GM19043 (cell line): Measurements from ENCODE around the gene LUZP1.
"Not testable (repeated sequence)": the region's sequence is repeated elsewhere in the genome, so short reads cannot be mapped to it uniquely, and the experiment has no call there.

ENCODE experiments used
- ATAC-seq: cut with Tn5 transposase; IDR thresholded peaks from one replicate; pipeline ENCODE4 v1.9.1; 2021; ENCODE audit warnings: low read depth; ENCODE audit not compliant: unreplicated experiment

LUZP1 gene

DNA sequence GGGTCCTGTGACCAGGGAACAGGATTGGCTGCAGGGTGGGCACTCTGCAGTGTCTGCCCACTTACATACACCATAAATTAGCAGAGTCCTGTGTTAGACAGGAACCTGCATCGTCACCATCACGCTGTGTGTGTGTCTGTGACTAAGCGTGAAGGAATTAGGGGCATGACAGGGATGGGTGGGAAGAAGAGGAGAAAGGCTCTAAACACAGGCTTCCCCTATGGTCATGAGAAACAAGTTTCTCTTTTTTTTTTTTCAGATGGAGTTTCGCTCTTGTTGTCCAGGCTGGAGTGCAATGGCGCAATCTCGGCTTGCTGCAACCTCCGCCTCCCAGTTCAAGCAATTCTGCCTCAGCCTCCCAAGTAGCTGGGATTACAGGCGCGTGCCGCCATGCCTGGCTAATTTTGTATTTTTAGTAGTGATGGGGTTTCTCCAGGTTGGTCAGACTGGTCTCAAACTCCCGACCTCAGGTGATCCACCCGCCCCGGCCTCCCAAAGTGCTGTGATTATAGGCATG is 20.3 kb upstream of the LUZP1 start:
- ATAC-seq, result not testable (repeated sequence)

DNA sequence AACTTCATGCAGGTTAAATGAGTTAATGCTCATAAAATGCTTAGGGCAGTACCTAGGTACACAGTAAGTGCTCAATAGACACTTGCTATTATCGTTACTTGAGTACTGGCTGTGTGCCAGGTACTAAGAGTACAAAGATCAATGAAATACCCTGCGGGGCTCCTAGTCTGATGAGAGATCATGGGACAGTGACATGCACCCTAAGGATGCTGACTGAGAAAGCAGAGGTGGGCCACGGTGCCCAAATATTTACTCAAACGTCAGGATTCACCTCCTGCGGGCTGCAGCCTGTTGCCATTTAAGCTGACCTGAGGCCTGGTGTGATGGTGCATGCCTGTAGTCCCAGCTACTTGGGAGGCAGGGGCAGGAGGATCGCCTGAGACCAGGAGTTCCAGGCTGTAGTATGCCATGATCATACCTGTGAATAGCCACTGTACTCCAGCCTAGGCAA is 19.8 kb upstream of the LUZP1 start:
- ATAC-seq, result no peak

DNA sequence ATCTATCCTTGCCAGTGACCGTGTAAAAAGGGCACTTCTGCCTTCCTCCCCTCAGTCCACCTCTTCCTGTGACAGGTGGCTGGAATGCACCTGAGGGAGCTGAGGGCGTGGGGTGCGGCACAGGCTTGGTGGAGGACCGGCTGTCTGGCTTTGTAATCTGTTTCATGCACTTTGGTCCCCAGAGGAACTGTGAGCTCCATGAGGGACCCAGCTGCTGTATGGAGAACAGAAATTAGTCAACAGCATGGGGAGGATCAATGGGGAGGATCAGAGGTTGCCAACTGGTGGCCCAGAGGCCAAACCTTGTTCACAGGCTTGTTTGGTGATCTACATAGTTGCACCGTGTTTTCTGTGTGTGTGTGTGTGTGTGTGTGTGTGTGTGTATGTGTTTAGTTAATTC is 19.0 kb upstream of the LUZP1 start:
- no peak for ATAC-seq

DNA sequence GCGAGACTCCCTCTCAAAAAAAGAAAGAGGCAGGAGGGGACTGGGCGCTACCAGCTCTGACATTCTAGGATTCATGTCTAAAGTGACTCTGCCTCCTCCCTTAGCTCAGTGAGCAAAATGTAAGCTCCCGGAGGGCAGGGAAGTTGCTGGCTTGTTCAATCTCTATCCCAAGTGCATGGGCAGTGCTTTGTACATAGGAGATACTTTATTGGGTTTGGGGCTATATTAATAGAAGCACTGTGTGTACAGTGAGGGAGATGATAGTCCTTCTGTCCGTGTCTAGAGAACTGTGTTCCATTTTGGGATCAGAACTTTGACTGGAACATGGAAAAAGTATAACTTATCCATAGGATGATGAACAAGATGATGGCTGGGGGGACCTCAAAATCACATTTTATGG is 16.7 kb upstream of the LUZP1 start:
- ATAC-seq, result no peak

DNA sequence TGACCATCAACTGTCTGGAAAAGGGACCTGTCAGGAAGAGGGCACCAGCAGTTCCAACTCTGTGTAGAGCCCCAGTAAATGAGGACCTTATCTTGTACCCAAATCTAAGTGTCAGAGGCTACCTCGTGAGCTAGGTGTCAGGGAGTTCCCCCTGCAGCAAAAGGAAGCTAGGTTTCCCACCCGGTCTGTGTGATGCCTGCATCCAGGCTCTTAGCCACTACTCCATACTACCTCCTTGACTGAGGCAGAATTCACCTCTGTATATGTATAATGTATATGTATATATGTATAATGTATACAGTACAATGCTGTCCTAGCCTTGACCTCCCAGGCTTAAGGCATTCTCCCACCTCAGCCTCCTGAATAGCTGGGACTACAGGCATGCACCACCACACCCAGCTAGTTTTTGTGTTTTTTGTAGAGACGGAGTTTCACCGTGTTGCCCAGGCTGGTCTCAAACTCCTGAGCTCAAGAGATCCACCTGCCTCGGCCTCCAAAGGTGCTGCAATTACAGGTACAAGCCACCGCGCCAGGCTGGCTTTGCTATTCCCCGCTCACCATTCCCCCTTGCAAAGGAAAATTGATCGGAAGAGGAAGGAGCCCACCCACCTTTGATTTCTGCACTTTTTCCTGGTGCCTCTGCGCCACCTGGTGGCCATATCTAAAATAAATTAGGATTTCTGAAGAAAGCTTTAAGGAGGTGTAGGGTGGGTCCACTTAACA is 15.7 kb upstream of the LUZP1 start:
- ATAC-seq, result no peak

DNA sequence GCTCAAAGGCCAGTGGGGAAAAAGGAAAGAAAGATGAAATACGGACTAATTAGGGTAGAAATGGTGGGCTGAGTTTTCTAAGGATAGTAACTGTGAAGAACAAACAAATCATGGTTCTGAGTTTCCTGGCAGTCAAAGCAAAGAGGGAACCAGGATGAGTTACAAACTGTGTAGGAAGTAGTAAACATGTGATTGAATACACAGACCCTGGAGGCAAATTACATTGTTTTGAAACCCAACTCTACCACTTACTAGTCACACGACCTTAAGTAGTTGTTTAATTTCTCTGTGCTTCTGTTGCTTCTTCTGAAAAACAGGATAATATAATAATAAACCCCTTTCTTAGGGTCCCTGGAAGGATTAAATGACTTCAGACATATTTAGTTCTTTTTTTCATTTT is 11.2 kb upstream of the LUZP1 start:
- no peak for ATAC-seq

DNA sequence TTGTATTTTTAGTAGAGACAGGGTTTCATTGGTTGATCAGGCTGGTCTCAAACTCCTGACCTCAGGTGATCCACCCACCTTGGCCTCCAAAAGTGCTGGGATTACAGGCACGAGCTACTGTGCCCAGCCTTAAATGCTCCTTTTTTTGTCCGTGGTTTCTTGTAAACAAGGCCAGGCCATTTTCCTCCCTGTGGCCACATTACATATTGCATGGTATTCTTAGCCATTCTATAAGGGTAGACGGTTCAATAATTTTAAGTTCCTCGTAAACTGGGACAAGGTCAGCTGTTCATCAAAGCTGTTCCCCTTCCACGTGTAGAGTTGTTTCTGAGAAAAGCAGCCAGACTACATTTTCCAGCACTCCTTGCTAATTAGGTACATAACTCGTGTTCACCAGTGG is 10.3 kb upstream of the LUZP1 start:
- no peak for ATAC-seq

DNA sequence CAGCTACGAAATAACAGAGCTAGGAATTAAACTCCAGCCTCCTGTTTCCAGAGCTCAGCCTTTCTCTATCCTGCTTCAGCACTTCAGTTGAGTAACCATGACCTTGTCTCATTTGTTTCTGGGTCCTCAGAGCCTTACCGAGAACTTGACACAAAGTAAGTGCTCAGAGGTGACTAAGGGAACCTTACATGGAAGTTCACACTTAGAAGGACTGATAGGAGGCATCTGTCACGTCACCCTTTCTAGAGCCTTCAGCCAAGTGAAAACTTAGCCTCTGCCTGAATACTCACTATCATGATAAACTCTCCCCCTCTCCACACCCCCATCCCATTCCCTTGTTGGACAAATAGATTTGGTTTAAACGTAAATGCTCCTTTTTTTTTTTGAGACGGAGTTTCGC is 9.8 kb upstream of the LUZP1 start:
- no peak for ATAC-seq

DNA sequence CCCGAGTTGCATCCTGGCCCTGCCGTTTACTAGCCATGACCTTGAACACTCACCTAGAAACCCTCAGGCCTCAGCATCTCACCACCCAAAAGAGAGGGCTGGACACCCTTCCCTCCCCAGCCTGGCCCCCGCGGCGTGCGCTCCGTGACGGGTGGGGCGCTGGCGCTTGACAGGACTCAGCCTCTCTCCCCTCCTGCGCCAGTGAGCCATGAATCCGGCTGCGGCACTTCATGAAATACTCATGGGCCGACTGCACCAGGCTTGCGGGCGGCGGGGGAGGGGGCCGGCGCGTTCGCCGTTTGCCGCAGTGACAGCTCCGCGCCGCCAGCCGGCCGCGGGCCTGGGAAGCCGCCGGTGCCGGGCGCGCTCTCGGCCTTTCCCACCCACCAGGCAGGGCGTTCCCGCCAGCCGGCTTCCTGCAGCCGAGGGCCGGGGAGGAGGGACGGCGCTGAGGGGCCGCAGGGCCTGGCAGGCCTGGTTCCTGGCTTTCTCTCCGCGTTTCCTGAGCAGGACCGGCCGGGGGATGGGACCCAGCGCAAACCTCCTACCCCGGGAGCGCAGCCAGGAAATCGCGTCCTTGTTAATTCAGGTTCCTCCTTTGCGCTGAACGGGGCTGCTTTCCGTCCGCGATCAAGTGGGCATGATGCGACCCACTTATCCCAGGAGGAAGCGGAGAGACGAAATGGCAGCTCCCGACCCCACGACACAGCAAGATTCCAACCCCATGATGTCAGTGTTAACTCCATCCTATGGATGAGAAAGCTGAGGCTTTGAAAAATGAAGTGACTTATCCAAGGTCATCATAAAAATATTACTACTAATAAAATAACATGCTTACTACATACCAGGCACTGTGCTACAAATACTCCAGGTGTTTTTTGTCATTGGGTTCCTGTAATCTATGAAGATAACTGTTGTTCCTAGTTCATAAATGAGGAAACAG is 9.1 kb upstream of the LUZP1 start:
- peak; percentile 84 for ATAC-seq

DNA sequence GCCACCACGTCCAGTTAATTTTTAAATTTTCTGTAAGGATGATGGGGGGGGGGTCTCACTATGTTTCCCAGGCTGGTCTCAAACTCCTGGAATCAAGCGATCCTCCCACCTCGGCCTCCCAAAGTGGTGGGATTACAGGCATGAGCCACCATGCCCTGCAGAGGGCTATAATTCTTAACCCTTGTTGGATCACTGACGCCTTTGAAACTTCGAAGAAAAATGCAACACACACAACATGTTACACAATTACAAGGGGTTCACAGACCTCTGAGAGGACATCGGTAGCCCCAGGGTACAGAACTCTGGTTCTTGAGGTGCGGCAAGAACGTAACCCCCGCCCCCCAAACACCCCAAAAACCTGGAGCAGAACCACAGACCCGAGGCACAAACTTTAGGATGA is 8.4 kb upstream of the LUZP1 start:
- ATAC-seq, result no peak

DNA sequence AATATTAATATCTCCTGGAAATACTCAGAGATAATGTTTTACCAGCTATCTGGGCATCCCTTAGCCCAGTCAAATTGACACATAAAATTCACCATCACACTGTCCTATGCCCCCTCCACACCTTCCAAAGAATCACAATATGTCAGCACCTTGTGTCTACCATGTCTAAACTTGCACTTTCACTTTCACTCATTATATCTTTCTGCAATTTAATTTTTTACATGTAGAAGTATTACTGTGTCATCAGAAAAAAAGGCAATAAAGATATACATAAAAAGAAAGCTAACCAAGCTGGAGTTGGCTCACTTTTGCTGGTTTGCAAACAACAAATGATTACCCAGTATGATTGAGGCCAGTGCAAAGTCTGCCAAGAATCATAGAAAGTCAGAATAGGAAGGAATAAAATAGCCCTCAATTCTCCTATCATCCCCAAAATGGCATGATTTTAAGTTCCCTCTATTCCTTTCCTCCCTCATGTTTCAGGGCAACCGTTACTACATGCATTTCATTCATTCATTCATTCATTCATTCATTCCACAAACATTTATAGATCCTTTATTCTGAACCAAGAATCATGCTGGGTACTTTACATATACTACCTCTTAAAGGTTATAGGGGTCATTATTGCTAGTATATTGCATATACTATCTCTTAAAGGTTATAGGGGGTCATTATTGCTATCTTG is 5.9 kb upstream of the LUZP1 start:
- ATAC-seq, result no peak

DNA sequence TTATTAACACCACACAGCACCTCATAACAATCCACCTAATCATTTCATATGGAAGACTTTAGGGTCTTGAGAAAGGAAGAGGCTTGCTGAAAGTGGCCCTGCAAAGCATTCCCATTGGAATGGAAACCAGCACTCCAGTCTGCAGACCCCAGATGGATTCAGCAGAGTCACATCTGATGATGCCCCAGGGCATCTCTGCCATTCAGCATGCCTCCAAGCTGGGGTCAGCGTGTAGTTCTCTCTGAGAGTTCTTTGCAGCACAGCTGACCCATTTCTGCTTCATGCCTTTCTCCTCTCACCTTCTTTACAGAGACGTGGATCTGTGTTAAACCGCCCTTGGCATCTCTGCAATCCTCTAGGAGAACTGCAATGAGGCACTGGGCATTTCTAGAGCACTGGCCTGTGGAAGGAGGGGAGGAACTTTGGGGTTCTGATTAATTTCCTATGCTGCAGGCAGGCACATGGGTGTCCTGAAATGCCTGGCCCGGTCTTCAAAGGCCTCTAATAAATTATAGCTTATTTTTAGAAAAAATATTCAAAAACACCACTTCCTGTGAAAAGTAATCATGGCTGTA is 2.6 kb upstream of the LUZP1 start:
- ATAC-seq, result no peak

DNA sequence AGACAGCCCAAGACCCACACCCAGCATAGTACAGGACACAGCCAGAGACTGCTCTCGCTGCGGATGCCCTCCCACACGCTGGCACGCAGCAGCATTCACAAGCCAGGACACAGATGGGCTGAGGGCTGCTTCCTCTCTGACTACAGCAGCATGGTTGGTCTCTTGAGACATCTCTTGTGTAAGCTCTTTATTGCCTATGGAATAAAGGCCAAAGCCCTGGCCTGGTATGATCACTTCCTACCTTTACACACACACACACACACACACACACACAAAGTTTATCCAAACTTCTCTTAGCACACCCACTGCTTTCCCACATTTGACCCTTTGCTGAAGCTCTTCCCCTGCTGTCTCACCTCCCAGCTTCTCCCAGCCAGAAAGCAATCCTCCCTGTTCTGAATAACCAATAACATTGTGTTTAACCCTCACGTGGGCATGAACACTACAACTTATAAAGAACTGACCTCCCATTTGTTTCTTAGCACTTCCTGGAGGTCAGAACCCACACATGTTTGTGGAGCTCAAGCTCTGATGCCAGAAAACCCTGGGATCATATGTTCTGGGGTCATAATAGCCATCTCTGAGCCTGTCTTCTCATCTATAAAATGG is 1.2 kb upstream of the LUZP1 start:
- no peak for ATAC-seq

DNA sequence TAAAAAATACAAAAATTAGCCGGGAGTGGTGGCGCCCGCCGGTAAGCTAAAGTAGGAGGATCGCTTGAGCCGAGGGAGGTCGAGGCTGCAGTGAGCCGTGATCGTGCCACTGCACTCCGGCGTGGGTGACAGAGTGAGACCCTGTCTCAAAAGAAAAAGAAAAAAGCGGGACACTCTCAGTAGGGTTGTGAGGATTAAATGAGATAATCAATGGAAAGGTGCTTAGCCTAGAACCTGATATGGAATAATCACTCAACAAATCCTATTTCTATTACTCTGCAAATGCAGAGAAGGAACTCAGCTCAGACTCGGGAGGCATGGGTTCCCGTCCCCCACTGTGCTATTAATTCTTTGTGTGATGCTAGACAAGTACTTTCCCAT is 529 bp upstream of the LUZP1 start:
- ATAC-seq, result no peak

DNA sequence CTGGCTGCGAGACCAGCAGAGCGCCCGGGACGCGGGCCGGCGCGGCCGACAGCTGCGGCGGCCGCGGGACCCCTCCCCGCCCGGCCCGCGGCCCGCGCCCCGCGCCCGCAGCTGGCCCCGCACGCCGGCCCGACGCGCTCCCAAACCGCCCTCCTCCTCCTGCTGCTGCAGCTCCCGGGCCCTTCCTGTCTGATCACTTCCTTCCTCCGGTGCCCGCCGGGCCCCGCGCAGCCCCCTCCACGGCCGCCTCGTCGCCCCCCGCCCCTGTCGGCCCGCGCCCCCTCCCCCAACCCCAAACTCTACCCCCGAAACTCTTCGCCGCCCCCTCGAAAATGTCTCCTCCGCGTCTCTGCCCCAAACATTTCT is 594 bp downstream of the LUZP1 start:
- no peak for ATAC-seq

DNA sequence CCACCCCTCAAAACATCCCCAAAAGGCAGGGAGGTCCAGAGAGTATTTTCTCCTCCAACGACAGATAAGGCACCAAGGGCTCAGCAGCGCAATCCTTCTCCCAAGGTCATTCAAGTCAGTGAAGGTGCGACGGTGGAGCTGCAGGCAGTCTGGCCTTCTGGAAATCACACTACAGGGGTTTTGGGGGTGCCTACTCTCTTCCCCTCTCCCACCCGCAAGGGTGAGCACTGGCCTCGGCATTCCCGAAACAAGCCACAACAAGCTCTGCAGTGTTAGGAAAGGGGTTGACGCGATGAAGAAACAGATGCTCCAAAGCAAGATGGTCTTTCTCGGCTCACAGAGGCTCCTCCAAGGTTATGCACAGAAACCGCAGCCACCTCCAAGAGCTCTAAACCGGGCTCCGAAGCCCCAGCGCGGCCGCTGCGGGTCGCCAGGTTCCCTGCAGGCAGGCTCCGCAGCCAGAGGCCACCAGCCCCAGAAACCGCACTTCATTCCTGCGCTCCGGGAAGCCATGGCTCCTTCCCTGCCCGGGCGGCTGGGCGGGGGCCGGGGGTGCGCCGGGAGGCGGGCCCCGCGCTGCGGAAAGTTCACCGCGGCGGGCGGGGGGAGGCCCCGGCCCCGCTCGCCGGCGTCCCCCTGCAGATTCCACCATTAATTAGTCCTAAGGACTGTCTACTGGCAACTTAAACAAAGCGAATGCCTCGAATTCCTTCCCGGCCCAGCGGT is 1.1 kb downstream of the LUZP1 start:
- ATAC-seq, result no peak

DNA sequence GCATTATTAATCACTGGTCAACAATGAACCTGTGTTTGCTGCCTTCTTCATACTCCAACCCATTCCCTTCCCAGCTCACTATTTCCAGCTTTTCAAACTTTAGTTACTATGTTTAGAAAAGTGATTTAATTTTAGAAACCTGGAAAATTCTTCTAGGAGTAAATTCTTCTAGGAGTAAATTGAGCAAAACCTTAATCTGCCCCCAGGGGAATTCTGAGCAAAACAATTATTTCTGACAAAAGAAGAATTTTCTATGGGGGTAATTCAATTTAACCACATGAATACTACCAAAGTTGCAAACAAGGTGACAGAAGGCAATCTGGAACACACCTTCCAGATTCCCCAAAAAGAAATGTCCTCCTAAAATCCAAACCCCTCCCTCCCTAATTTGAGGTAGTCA is 1.8 kb downstream of the LUZP1 start:
- ATAC-seq, result no peak

DNA sequence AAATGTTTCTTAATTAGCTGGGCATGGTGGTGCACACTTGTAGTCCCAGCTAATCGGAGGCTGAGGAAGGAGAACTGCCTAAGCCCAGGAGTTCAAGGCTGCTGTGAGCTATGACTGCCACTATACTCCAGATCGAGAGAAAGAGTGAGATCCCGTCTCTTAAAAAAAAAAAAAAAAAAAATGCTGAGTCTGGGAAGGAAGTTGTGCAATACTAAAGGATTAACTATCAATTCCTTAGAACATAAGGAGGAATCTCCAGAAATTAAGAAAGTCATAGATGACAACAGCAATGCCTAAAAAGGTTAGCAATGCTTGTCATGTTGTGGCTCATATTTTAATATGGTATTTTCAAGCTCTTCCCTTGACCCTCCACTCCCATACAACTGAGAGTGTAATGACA is 5.3 kb downstream of the LUZP1 start:
- ATAC-seq, result no peak

DNA sequence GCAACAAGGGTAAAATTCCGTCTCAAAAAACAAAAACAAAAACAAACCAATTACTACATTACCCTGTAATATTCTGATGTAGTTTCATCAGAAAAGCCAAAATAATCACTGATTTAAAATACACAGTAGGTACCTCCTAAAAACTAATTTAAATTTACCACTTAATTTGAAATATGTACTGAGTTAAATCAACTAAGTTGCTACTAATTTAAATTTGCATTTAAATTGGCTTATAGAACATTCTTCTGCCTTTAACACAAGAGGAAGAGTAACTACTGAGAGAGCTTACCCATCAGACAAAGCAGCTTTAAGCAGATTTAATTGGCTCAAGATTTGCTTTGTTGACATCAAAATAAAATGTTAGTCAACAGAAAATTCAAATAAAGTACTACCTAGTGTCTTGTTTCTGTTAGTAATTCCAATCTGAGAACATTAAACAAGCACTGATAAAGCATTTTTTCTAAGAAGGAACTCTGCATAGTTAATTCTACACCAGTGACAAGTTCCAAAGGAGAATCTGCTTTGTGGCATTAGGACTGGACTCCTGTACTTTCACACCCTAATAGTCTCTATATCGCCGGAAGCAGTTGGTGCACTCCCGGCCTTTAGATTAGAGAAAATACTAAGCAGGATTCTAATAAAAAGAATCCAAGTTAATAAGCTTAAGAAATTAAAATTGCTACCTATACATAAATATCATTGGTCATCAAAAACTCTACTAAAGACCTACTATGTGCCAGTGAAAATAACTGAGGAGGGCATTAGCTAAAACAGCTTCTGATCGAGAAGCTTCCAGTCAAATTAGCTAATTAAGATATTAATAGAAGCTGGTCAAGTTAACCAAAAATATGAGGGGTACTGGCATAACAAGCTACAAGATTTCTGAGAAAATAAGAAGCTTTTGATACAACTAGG is 8.4 kb downstream of the LUZP1 start:
- no peak for ATAC-seq
